Prostate gland (tissue), 2 donors: ENCODE results near the gene OOSP1. TPM values are rescaled to one million over a fixed set of nuclear protein-coding genes. Genes with fewer than 3 reads are reported as not detected.

ENCODE experiments used
- DNase-seq: peaks from one replicate; pipeline ENCODE4 v3.0.0-alpha.2; 2019; ENCODE audit warnings: low spot score
- H3K27ac ChIP-seq, 2 donors: fragments of 200-600 bp; sonication (generic); 2 replicates each; pipeline ENCODE4 v1.5.1; 2017 to 2019
- H3K27me3 ChIP-seq: fragments of 200-600 bp; sonication (generic); replicated peaks from 2 replicates; pipeline ENCODE4 v1.5.1; 2019; ENCODE audit not compliant: insufficient read depth
- H3K36me3 ChIP-seq, 2 donors: fragments of 200-600 bp; sonication (generic); 1 replicate in 1 of 2; 2 replicates in 1 of 2; pipeline versions ENCODE4 v1.5.1 to v1.8.1; 2017 to 2019
- H3K4me1 ChIP-seq: fragments of 200-600 bp; sonication (generic); replicated peaks from 2 replicates; pipeline ENCODE4 v1.5.1; 2019
- H3K4me3 ChIP-seq, 2 donors: fragments of 200-600 bp; sonication (generic); 2 replicates each; pipeline ENCODE4 v1.5.1; 2017 to 2019
- H3K9me3 ChIP-seq: fragments of 200-600 bp; sonication (generic); 2 replicates; pipeline ENCODE4 v1.5.1; 2017
- CTCF ChIP-seq, 4 experiments: fragments of 200-600 bp in 2 of 4; fragments of 450-650 bp in 2 of 4; sonication (generic) in 2 of 4; IDR thresholded peaks; 1 replicate in 3 of 4; 2 replicates in 1 of 4; pipeline ENCODE4 v1.5.1; 2016 to 2019; ENCODE audit warnings: antibody characterized with exemption in 4 of 4, mild to moderate bottlenecking in 2 of 4, moderate library complexity in 2 of 4
- POLR2A ChIP-seq: fragments of 450-650 bp; IDR thresholded peaks from one replicate; pipeline ENCODE4 v1.6.1; 2016; ENCODE audit warnings: antibody characterized with exemption, mild to moderate bottlenecking
- POLR2AphosphoS5 ChIP-seq: sonication (generic); formaldehyde crosslinking; IDR thresholded peaks from one replicate; pipeline ENCODE4 v1.6.1; 2017; ENCODE audit warnings: antibody characterized with exemption
- WGBS: methylation state at CpG from one replicate; pipeline ENCODE4 v1.1.5; 2018; 5-methylcytosine and 5-hydroxymethylcytosine counted together
- intact Hi-C: fragments of 100-400 bp; cut with DNase I; formaldehyde crosslinking; loops from one replicate; pipeline ENCODE4 v1.14.2; 2022
- total RNA-seq, 2 donors: library from RNA; depleted of rRNA; stranded (reverse); fragments of >200 nt; gene quantifications; one replicate each; pipeline ENCODE4 v1.1.0, GENCODE V29; 2016

Gene OOSP1
- total RNA-seq, 2 donors from 2014 or later: not detected

- WGBS: 81% methylated on average over 1 of the region's 1 CpG
- no peaks in the 10 kb centered on the region for H3K27me3 ChIP-seq
- no peaks in the 10 kb centered on the region for H3K4me1 ChIP-seq
- H3K4me3 ChIP-seq: no peak overlapping the region
- no peak overlapping the region for H3K27ac ChIP-seq
- intact Hi-C loops: no loop called here
- DNase-seq: no peak
- TF ChIP-seq POLR2AphosphoS5 (no peak), POLR2A (no peak), CTCF (IDR thresholded peaks at IDR 0.05) (no peak)
- no peaks in the 10 kb centered on the region for H3K9me3 ChIP-seq
- no peaks in the 10 kb centered on the region for H3K36me3 ChIP-seq
Measured at GRCh38 chr11:59983212-59983611, 45.0 kb downstream of the OOSP1 start.

GRCh38 chr11:59984368-59984767 is 46.1 kb downstream of the OOSP1 start:
- no peak overlapping the region for H3K27ac ChIP-seq
- H3K27me3 ChIP-seq: no peaks in the 10 kb centered on the region
- intact Hi-C loops: no loop called here
- 94% methylated on average over 3 of the region's 3 CpGs for WGBS
- no peak for TF ChIP-seq POLR2A
- TF ChIP-seq POLR2AphosphoS5: no peak
- no peak for TF ChIP-seq CTCF (IDR thresholded peaks at IDR 0.05)
- no peak for DNase-seq
- H3K4me3 ChIP-seq: no peak overlapping the region
- H3K36me3 ChIP-seq: no peaks in the 10 kb centered on the region
- H3K9me3 ChIP-seq: no peaks in the 10 kb centered on the region
- no peaks in the 10 kb centered on the region for H3K4me1 ChIP-seq

- Histone ChIP-seq H3K36me3 (no peaks in the 10 kb centered on the region), H3K4me1 (no peaks in the 10 kb centered on the region), H3K4me3 (no peak overlapping the region), H3K27me3 (no peaks in the 10 kb centered on the region), H3K9me3 (no peaks in the 10 kb centered on the region), H3K27ac (no peak overlapping the region)
- no peak for TF ChIP-seq CTCF (IDR thresholded peaks at IDR 0.05)
- TF ChIP-seq POLR2AphosphoS5: no peak
- TF ChIP-seq POLR2A: no peak
- WGBS: 72% methylated on average over 1 of the region's 1 CpG
- no peak for DNase-seq
- intact Hi-C loops: no loop called here
Measured at GRCh38 chr11:59990421-59990820, 52.2 kb downstream of the OOSP1 start.

GRCh38 chr11:59992425-59992824 is 54.2 kb downstream of the OOSP1 start:
- intact Hi-C loops: no loop called here
- WGBS: 82% methylated on average over 5 of the region's 5 CpGs
- no peak overlapping the region for H3K4me3 ChIP-seq
- no peaks in the 10 kb centered on the region for H3K36me3 ChIP-seq
- no peaks in the 10 kb centered on the region for H3K9me3 ChIP-seq
- no peak for TF ChIP-seq POLR2A
- TF ChIP-seq CTCF (IDR thresholded peaks at IDR 0.05): no peak
- TF ChIP-seq POLR2AphosphoS5: no peak
- H3K27me3 ChIP-seq: no peaks in the 10 kb centered on the region
- no peak for DNase-seq
- H3K4me1 ChIP-seq: no peaks in the 10 kb centered on the region
- no peak overlapping the region for H3K27ac ChIP-seq

- no peak overlapping the region for H3K27ac ChIP-seq
- H3K36me3 ChIP-seq: no peaks in the 10 kb centered on the region
- 75% methylated on average over 2 of the region's 2 CpGs for WGBS
- H3K4me3 ChIP-seq: no peak overlapping the region
- intact Hi-C loops: no loop called here
- no peaks in the 10 kb centered on the region for H3K27me3 ChIP-seq
- H3K4me1 ChIP-seq: no peaks in the 10 kb centered on the region
- DNase-seq: no peak
- H3K9me3 ChIP-seq: no peaks in the 10 kb centered on the region
- no peak for TF ChIP-seq POLR2AphosphoS5
- no peak for TF ChIP-seq POLR2A
- TF ChIP-seq CTCF (IDR thresholded peaks at IDR 0.05): no peak
Measured at GRCh38 chr11:59997800-59998199, 59.6 kb downstream of the OOSP1 start.
